ENCODE results near the gene PROSER2. TPM values are rescaled to one million over a fixed set of nuclear protein-coding genes. Genes with fewer than 3 reads are reported as not detected.
"Not testable (repeated sequence)": the region's sequence is repeated elsewhere in the genome, so short reads cannot be mapped to it uniquely, and the experiment has no call there.

PROSER2 gene
- total and polyA plus RNA-seq, 4 donors = 2.4 to 5.0 (median 4.0) TPM

GRCh38 chr10:11884706-11885423 lies 61.7 kb downstream of the PROSER2 start:
- Histone ChIP-seq H3K36me3 (ENCODE audit: control insufficient read depth, insufficient read depth, low read length) (no peaks in the 10 kb centered on the region), H3K27me3 (ENCODE audit: control insufficient read depth, insufficient read depth, low read length) (no peaks in the 10 kb centered on the region), H3K4me1 (ENCODE audit: control insufficient read depth, insufficient read depth, low read length) (peaks cover 2% of the 10 kb centered on the region), H3K9me3 (ENCODE audit: control insufficient read depth, insufficient read depth, low read length) (no peaks in the 10 kb centered on the region), H3K4me3 (ENCODE audit: low read depth, low read length) (no peak overlapping the region), H3K27ac (ENCODE audit: low read depth, low read length) (no peak overlapping the region)
- WGBS (ENCODE audit: insufficient coverage) = 92% methylated on average over 4 of the region's 7 CpGs
- no peak for DNase-seq (ENCODE audit: low read depth in 4 of 6, low spot score in 6 of 6)

GRCh38 chr10:11885437-11886137 lies 62.4 kb downstream of the PROSER2 start:
- Histone ChIP-seq H3K4me1 (ENCODE audit: control insufficient read depth, insufficient read depth, low read length) (no peaks in the 10 kb centered on the region), H3K36me3 (ENCODE audit: control insufficient read depth, insufficient read depth, low read length) (no peaks in the 10 kb centered on the region), H3K4me3 (ENCODE audit: low read depth, low read length) (no peak overlapping the region), H3K27ac (ENCODE audit: low read depth, low read length) (no peak overlapping the region), H3K27me3 (ENCODE audit: control insufficient read depth, insufficient read depth, low read length) (no peaks in the 10 kb centered on the region), H3K9me3 (ENCODE audit: control insufficient read depth, insufficient read depth, low read length) (no peaks in the 10 kb centered on the region)
- WGBS (ENCODE audit: insufficient coverage) = 90% methylated on average over 12 of the region's 13 CpGs
- no peak for DNase-seq (ENCODE audit: low read depth in 4 of 6, low spot score in 6 of 6)

GRCh38 chr10:11886138-11886474 lies 63.0 kb downstream of the PROSER2 start:
- WGBS (ENCODE audit: insufficient coverage) = 82% methylated on average over 6 of the region's 6 CpGs
- Histone ChIP-seq H3K9me3 (ENCODE audit: control insufficient read depth, insufficient read depth, low read length) (no peaks in the 10 kb centered on the region), H3K27ac (ENCODE audit: low read depth, low read length) (no peak overlapping the region), H3K4me1 (ENCODE audit: control insufficient read depth, insufficient read depth, low read length) (no peaks in the 10 kb centered on the region), H3K27me3 (ENCODE audit: control insufficient read depth, insufficient read depth, low read length) (no peaks in the 10 kb centered on the region), H3K4me3 (ENCODE audit: low read depth, low read length) (no peak overlapping the region), H3K36me3 (ENCODE audit: control insufficient read depth, insufficient read depth, low read length) (no peaks in the 10 kb centered on the region)
- no peak for DNase-seq (ENCODE audit: low read depth in 4 of 6, low spot score in 6 of 6)

GRCh38 chr10:11886851-11887250 lies 63.7 kb downstream of the PROSER2 start:
- no peak for DNase-seq (ENCODE audit: low read depth in 4 of 6, low spot score in 6 of 6)
- no peaks in the 10 kb centered on the region for H3K36me3 ChIP-seq (ENCODE audit: control insufficient read depth, insufficient read depth, low read length)
- WGBS (ENCODE audit: insufficient coverage) = 86% methylated on average over 12 of the region's 12 CpGs
- H3K4me3 ChIP-seq (ENCODE audit: low read depth, low read length) = no peak overlapping the region
- no peak overlapping the region for H3K27ac ChIP-seq (ENCODE audit: low read depth, low read length)
- no peaks in the 10 kb centered on the region for H3K27me3 ChIP-seq (ENCODE audit: control insufficient read depth, insufficient read depth, low read length)
- H3K9me3 ChIP-seq (ENCODE audit: control insufficient read depth, insufficient read depth, low read length) = no peaks in the 10 kb centered on the region
- H3K4me1 ChIP-seq (ENCODE audit: control insufficient read depth, insufficient read depth, low read length) = no peaks in the 10 kb centered on the region

GRCh38 chr10:11887381-11888227 lies 64.4 kb downstream of the PROSER2 start:
- no peak for DNase-seq (ENCODE audit: low read depth in 4 of 6, low spot score in 6 of 6)
- 84% methylated on average over 15 of the region's 16 CpGs for WGBS (ENCODE audit: insufficient coverage)
- H3K27ac ChIP-seq (ENCODE audit: low read depth, low read length) = no peak overlapping the region
- no peaks in the 10 kb centered on the region for H3K4me1 ChIP-seq (ENCODE audit: control insufficient read depth, insufficient read depth, low read length)
- no peaks in the 10 kb centered on the region for H3K9me3 ChIP-seq (ENCODE audit: control insufficient read depth, insufficient read depth, low read length)
- no peaks in the 10 kb centered on the region for H3K27me3 ChIP-seq (ENCODE audit: control insufficient read depth, insufficient read depth, low read length)
- H3K4me3 ChIP-seq (ENCODE audit: low read depth, low read length) = no peak overlapping the region
- no peaks in the 10 kb centered on the region for H3K36me3 ChIP-seq (ENCODE audit: control insufficient read depth, insufficient read depth, low read length)

GRCh38 chr10:11889263-11889662 lies 66.1 kb downstream of the PROSER2 start:
- not testable (repeated sequence) for H3K9me3 ChIP-seq (ENCODE audit: control insufficient read depth, insufficient read depth, low read length)
- 76% methylated on average over 6 of the region's 8 CpGs for WGBS (ENCODE audit: insufficient coverage)

GRCh38 chr10:11891776-11892486 lies 68.8 kb downstream of the PROSER2 start:
- 96% methylated on average over 19 of the region's 22 CpGs for whole genome bisulfite sequencing (ENCODE audit: insufficient coverage)
- H3K4me1 ChIP-seq (ENCODE audit: control insufficient read depth, insufficient read depth, low read length) = no peaks in the 10 kb centered on the region
- no peaks in the 10 kb centered on the region for H3K36me3 ChIP-seq (ENCODE audit: control insufficient read depth, insufficient read depth, low read length)
- no peaks in the 10 kb centered on the region for H3K9me3 ChIP-seq (ENCODE audit: control insufficient read depth, insufficient read depth, low read length)
- no peak for DNase-seq (ENCODE audit: low read depth in 4 of 6, low spot score in 6 of 6)
- H3K27me3 ChIP-seq (ENCODE audit: control insufficient read depth, insufficient read depth, low read length) = no peaks in the 10 kb centered on the region
- H3K27ac ChIP-seq (ENCODE audit: low read depth, low read length) = no peak overlapping the region
- no peak overlapping the region for H3K4me3 ChIP-seq (ENCODE audit: low read depth, low read length)

More at GRCh38 chr10:11889263-11889662, 66.1 kb downstream of the PROSER2 start:
- H3K4me1 ChIP-seq (ENCODE audit: control insufficient read depth, insufficient read depth, low read length); H3K27me3 ChIP-seq (ENCODE audit: control insufficient read depth, insufficient read depth, low read length); H3K4me3 ChIP-seq (ENCODE audit: low read depth, low read length); H3K36me3 ChIP-seq (ENCODE audit: control insufficient read depth, insufficient read depth, low read length); DNase-seq (ENCODE audit: low read depth in 4 of 6, low spot score in 6 of 6); H3K27ac ChIP-seq (ENCODE audit: low read depth, low read length): not testable (repeated sequence)

- no peaks in the 10 kb centered on the region for H3K4me1 ChIP-seq (ENCODE audit: control insufficient read depth, insufficient read depth, low read length)
- no peak overlapping the region for H3K27ac ChIP-seq (ENCODE audit: low read depth, low read length)
- DNase-seq (ENCODE audit: low read depth in 4 of 6, low spot score in 6 of 6) = no peak
- no peak overlapping the region for H3K4me3 ChIP-seq (ENCODE audit: low read depth, low read length)
- H3K27me3 ChIP-seq (ENCODE audit: control insufficient read depth, insufficient read depth, low read length) = no peaks in the 10 kb centered on the region
- no peaks in the 10 kb centered on the region for H3K36me3 ChIP-seq (ENCODE audit: control insufficient read depth, insufficient read depth, low read length)
- no peaks in the 10 kb centered on the region for H3K9me3 ChIP-seq (ENCODE audit: control insufficient read depth, insufficient read depth, low read length)
- WGBS (ENCODE audit: insufficient coverage) = 76% methylated on average over 20 of the region's 22 CpGs
Observed at GRCh38 chr10:11893749-11894278, 70.7 kb downstream of the PROSER2 start.
